AG04450 (cell line): ENCODE measurements around the gene AKNAD1. TPM values are rescaled to one million over a fixed set of nuclear protein-coding genes. Genes with fewer than 3 reads are reported as not detected.

Experiments used
- CTCF ChIA-PET: fragments of 300-600, 350-600 bp; formaldehyde crosslinking; extraction: SDS; loops from one replicate; lab custom pipeline; 2022; ENCODE audit warnings: antibody characterized with exemption, inconsistent platforms; lab: Charles Lee
- POLR2A ChIA-PET: fragments of 350-600 bp; formaldehyde crosslinking; extraction: SDS; loops from one replicate; lab custom pipeline; 2021; ENCODE audit warnings: antibody characterized with exemption, inconsistent platforms; lab: Yijun Ruan, JAX
- DNase-seq: peaks from one replicate; pipeline ENCODE4 v3.0.0-alpha.2; 2011; ENCODE audit warnings: low read depth, low spot score
- H3K27ac ChIP-seq: one replicate; pipeline ENCODE4 v1.5.1; 2012; ENCODE audit warnings: low read depth, low read length, control low read depth
- H3K27me3 ChIP-seq: one replicate; pipeline ENCODE4 v1.6.0; 2012; ENCODE audit warnings: low read length; ENCODE audit not compliant: control insufficient read depth, insufficient read depth
- H3K4me3 ChIP-seq: 2 replicates; pipeline ENCODE4 v1.5.1; 2011; ENCODE audit warnings: mild to moderate bottlenecking, low read depth, low read length, control low read depth
- H3K9me3 ChIP-seq: 2 replicates; pipeline ENCODE4 v1.5.1; 2012; ENCODE audit warnings: low read length; ENCODE audit not compliant: control insufficient read depth, insufficient read depth
- CTCF ChIP-seq: IDR thresholded peaks from 2 replicates; pipeline ENCODE4 v1.5.1; 2011; ENCODE audit warnings: low read depth, low read length, control low read depth, inconsistent platforms
- polyA plus RNA-seq: library from polyadenylated mRNA; depleted of rRNA; stranded (reverse); fragments of >200 nt; gene quantifications from 2 replicates; pipeline ENCODE4 v1.2.3, GENCODE V29; 2011

Gene AKNAD1
- polyA plus RNA-seq, 1 experiment = 0.86 TPM

- no peak for TF ChIP-seq CTCF
- H3K27me3 ChIP-seq = no peaks in the 10 kb centered on the region
- no peak for DNase-seq
- ChIA-PET POLR2A (no interaction called here), CTCF (interaction anchor here (0.6 to 5.4 kb wide), 3 partner anchors 11 to 80 kb away, joined by 6 to 55 read pairs (median 16); no protein-coding TSS in a partner anchor)
- H3K9me3 ChIP-seq = no peaks in the 10 kb centered on the region
- no peak overlapping the region for H3K4me3 ChIP-seq
- H3K27ac ChIP-seq = peak overlapping the region; percentile 52
These were observed 39.1 kb downstream of the AKNAD1 start for GRCh38 chr1:108817811-108818210.

- no peak overlapping the region for H3K4me3 ChIP-seq
These were observed 39.9 kb downstream of the AKNAD1 start for GRCh38 chr1:108817016-108817415.

GRCh38 chr1:108816049-108816893 is 40.6 kb downstream of the AKNAD1 start:
- Histone ChIP-seq H3K9me3 (no peaks in the 10 kb centered on the region), H3K27ac (peak overlapping the region; percentile 97), H3K27me3 (no peaks in the 10 kb centered on the region), H3K4me3 (peak overlapping the region; percentile 37)
- peak; percentile 80 for DNase-seq
- no peak for TF ChIP-seq CTCF
- ChIA-PET POLR2A (interaction anchor here (0.5 to 1.2 kb wide), 8 partner anchors 9 to 260 kb away, joined by 3 to 11 read pairs (median 4); partner anchors contain the start of genes GPSM2, PRPF38B, STXBP3 and TAF13), CTCF (interaction anchor here (2.6 to 5.4 kb wide), 2 partner anchors 12 to 81 kb away, joined by 16 to 55 read pairs; no protein-coding TSS in a partner anchor)

More at GRCh38 chr1:108817016-108817415, 39.9 kb downstream of the AKNAD1 start:
- Histone ChIP-seq H3K27me3 (no peaks in the 10 kb centered on the region), H3K9me3 (no peaks in the 10 kb centered on the region), H3K27ac (peak overlapping the region; percentile 97)
- ChIA-PET POLR2A (interaction anchor here (0.6 to 1.2 kb wide), 6 partner anchors 12 to 125 kb away, joined by 3 to 11 read pairs (median 4); partner anchors contain the start of genes GPSM2, PRPF38B and STXBP3), CTCF (interaction anchor here (0.7 to 5.4 kb wide), 4 partner anchors 11 to 84 kb away, joined by 4 to 55 read pairs (median 10); no protein-coding TSS in a partner anchor)
- DNase-seq = no peak
- no peak for TF ChIP-seq CTCF

- ChIA-PET POLR2A (no interaction called here), CTCF (no interaction called here)
- no peak for DNase-seq
- H3K4me3 ChIP-seq = no peak overlapping the region
- TF ChIP-seq CTCF = no peak
- no peaks in the 10 kb centered on the region for H3K27me3 ChIP-seq
- no peaks in the 10 kb centered on the region for H3K9me3 ChIP-seq
- H3K27ac ChIP-seq = peak overlapping the region; percentile 39
These were observed 41.3 kb downstream of the AKNAD1 start for GRCh38 chr1:108815566-108815965.
